ENCODE measurements around the gene ITCH.
A peak's percentile ranks its signal among the peaks of the same experiment; 100 is the strongest.
"Not testable (repeated sequence)": the region's sequence is repeated elsewhere in the genome, so short reads cannot be mapped to it uniquely, and the experiment has no call there.

The ITCH gene

DNA sequence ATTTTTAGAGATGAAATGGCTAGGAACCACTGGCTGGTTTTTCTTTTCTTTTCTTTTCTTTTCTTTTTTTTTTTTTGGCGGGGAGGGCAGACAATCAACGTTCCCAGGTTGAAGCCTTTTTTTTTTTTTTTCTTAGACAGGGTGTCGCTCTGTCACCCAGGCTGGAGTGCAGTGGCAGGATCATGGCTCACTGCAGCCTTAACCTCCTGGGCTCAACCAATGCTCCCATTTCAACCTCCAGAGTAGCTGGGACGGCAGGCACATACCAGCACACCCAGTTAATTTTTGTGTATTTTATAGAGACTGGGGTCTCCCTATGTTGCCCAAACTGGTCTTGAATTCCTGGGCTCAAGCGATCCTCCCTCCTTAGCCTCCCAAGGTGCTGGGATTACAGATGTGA lies 18.8 kb upstream of the ITCH start:
- no peak for DNase-seq

DNA sequence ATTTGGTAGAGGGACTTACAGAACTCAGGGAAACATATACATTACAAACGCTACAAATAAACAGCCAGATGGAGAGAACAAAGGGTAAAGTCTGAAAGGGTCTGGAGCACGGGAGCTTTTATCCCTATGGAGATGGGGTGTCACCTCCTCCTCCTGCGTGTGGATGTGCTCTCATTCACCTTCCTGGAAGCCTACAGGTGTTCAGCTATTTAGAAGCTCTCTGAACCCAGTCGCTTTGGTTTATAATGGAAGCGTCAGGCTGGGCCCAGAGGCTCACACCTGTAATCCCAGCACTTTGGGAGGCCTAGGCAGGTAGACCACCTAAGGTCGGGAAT lies 17.7 kb upstream of the ITCH start:
- no peak for DNase-seq

DNA sequence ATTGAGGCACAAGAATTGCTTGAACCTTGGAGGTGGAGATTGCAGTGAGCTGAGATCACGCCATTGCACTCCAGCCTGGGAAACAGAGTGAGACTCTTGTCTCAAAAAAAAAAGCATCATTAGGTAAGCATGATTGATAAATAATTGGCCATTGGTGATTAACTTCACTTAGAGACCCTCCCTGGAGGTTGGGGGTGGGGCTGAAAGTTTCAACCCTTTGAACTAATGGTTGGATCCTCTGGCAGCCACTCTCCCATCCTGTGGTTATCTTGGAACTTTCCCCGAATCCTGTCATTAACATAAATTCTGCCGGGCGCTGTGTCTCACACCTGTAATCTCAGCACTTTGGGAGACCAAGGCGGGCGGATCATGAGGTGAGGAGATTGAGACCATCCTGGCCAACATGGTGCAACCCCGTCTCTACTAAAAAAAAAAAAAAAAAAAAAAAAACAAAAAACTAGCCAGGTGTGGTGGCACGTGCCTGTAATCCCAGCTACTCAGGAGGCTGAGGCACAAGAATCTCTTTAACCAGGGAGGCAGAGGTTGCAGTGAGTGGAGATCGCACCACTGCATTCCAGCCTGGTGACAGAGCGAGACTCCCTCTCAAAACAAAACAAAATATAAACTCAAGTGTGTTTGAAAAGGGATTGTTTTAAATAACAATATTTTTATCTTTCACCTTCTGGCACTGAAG lies 17.1 kb upstream of the ITCH start:
- not testable (repeated sequence) for DNase-seq

DNA sequence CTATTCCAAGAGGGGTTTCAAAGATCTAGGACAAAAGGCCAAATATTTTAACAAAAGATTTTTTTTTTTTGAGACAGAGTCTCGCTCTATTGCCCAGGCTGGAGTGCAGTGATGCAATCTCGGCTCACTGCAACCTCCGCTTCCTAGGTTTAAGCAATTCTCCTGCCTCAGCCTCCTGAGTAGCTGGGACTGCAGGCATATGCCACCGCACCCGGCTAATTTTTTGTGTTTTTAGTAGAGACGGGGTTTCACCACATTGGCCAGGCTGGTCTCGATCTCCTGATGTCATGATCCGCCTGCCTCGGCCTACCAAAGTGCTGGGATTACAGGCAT lies 16.6 kb upstream of the ITCH start:
- not testable (repeated sequence) for DNase-seq

DNA sequence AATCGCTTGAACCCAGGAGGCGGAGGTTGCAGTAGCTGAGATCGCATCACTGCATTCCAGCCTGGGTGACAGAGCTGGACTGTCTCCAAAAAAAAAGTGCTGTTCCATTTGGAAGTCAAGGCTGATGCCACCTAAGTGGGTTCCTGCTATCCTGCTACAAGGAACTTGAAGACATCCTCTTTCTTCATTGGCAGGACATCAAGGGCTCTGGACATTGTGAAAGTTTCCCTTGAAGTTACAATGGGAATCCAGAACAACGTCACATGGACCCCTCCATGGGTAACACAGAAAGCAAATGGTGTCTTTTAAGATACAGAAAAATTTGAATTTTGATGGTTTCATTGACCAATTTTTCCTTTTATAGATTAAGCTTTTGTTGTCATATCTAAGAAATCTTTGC lies 15.5 kb upstream of the ITCH start:
- no peak for DNase-seq

DNA sequence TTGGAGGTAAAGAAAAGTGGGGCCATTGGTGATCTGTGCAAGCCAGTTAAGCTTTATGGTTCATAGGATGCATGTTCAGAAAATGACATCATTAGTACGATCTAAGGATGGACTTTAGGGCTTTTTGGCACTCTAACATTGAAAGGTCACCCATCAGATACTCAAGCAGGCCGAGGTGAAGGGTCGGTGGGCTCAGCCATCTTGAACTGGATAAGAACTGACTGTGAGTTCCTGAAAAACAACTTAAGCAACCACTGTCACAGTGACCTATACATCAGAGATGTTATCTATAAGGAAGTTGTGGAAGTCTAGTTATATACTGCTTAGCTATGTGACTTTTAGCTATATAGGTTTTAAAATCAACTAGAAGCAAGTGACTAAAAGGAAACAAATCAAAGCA lies 13.0 kb upstream of the ITCH start:
- no peak for DNase-seq

DNA sequence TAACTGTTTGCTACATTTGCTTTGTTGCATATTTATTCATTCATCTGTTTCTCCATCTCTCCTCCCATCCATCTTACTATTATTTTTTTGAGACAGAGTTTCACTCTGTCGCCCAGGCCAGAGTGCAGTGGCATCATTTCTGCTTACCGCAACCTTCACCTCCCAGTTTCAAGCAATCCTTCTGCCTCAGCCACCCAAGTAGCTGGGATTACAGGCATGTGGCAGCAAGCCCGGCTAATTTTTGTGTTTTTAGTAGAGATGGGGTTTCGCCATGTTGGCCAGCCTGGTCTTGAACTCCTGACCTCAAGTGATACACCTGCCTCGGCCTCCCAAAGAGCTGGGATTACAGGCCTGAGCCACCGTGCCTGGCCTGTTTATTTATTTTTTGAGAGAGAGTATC lies 9.6 kb upstream of the ITCH start:
- not testable (repeated sequence) for DNase-seq

DNA sequence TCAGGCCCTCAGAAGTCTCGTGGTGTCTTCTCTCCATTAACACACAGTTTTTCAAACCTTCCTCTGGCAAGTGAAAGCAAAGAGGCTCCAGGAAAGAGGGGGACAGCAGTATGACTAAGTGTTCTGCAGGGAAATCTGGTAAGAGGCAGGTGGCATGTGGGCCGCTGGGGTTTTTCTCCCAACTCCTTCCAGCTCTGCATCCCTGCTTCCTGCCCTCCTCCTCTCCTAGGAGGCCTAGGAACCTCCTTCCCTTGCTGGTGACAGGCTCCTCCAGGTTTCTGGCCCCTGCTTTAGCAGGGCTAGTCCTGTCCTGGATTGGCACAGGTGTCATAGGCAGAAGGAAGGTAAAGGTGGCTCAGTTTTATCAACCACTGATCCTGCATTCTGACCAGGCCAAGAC lies 7.6 kb upstream of the ITCH start:
- no peak for DNase-seq

DNA sequence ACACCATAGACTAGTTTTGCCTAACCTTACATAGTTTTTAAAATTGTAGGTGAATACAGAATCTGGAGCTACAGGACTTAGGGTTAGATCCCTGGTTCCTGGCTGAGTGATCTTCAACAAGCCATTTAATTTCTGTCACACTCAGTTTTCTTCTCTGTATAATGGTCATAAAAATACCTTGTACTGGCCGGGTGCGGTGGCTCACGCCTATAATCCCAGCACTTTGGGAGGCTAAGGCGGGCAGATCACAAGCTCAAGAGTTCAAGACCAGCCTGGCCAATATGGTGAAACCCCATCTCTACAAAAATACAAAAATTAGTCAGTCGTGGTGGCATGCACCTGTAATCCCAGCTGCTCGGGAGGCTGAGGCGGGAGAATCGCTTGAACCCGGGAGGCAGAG lies 3.3 kb upstream of the ITCH start:
- not testable (repeated sequence) for DNase-seq

DNA sequence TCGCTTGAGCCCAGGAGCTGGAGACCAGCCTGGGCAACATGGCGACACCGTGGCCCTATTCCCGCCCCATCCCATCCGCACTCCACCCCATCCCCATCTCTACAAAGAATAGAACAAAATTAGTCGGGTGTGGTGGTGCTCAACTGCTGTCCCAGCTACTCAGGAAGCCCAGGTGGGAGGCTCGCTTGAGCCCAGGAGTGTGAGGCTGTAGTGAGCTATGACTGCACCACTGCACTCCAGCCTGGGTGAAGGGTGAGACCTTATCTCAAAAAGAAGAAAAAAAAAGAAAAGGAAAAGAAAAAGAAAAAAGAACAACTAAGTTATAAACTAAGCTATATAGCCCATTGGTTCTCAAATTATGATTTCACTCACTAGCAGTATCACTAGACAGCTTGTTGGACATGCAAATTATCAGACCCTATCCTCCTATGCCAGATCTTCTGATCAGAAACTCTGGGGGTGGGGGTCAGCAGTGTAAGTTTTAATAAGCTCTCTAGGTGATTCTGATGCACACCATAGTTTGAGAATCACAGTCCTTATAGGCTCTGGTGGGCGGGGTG lies 491 bp upstream of the ITCH start:
- no peak for DNase-seq

DNA sequence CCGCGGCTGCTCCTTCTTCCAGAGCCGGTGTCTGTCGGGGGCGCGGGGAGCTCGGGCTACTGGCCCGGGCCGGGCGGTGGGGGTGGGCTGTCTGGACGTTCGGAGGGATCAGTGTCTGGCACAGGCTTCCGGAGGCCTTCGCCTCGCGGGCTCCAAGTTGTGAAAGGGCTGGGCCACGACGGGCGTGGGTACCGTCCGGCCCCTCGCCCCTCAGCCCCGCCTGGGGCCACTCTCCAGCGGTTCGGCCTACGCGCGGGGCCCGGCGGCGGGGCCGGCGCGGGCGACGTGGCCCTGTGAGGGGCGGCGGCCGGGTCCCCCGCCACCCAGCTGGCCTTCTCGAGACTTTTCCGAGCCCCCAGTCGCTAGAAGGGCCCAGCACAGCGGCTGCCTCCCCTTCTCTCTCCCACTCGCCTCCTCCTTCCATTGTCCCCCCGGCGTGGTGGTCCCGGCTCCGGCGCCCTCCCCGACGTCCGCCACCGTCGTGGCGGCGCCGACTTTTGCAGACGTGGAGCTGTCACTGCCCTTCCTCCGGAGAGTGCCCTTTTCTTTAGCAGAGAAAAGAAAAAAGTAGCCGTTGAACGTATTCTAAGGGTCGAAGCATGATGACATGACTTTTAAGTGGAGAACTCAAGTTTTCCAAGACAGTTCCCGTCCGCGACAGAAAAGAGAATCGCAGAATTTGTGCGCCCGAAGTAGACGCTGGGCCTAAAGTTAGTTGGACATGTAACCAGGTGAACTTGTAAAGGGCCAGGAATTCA lies 571 bp downstream of the ITCH start:
- peak; percentile 8 for DNase-seq

DNA sequence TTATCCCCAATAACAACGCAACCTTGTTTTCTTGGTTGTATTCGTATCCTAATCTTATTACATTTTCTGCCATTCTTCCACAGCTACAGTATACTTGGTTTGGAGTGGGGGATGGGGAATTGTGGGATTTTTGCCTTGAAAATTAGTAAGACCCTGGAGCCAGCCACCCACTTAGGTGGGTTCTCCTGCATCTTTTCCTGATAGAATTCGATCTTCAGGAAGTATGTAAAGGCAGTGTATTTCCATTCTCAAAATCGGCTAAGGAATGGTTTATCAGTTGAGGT lies 1.1 kb downstream of the ITCH start:
- DNase-seq: no peak

DNA sequence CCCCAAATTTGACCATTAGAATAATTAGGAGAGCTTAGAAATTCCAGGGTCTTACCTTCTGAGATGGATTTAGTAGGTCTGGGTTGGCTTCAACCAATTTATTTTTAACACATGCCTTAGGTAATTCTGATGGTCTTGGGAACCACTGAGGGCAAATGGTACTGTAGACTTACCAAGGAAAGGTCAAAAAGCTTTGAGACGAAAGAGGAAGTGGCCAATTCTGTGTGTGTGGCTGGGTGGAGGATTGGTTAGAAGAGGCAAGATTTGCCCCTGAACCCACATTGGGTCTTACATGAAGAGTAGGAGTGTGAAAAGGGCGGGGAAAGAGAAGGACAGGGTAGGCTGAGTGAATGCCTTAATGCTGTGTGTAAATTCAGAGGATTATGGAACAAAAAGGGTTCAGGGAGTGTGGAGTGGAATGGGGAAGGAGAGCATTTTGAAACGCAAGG lies 2.7 kb downstream of the ITCH start:
- no peak for DNase-seq

DNA sequence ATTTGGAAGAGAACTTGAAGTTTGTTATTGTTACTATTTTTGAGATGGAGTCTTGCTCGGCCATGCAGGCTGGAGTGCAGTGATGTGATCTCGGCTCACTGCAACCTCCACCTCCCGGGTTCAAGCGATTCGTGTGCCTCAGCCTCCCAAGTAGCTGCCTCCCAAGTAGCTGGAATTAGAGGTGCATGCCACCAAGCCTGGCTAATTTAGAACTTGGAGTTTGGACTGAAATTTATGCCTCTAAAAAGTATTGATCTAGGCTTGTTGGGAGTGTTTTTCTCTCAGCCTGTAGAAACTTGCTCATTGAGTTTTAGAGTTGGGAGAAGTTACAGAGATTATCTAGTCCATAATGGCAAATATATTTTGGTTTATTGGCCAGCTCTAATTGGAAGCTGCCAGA lies 4.1 kb downstream of the ITCH start:
- DNase-seq: no peak

DNA sequence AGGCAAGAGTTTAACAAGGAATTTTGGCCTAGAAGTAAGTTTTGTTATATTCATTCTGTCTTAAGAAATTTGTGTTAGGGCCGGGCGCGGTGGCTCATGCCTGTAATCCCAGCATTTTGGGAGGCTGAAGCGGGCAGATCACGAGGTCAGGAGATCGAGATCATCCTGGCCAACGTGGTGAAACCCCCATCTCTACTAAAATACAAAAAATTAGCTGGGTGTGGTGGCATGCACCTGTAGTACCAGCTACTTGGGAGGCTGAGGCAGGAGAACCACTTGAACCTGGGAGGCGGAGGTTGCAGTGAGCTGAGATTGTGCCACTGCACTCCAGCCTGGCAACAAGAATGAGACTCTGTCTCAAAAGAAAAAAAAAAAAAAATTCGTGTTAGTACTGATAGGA lies 4.8 kb downstream of the ITCH start:
- DNase-seq: not testable (repeated sequence)

DNA sequence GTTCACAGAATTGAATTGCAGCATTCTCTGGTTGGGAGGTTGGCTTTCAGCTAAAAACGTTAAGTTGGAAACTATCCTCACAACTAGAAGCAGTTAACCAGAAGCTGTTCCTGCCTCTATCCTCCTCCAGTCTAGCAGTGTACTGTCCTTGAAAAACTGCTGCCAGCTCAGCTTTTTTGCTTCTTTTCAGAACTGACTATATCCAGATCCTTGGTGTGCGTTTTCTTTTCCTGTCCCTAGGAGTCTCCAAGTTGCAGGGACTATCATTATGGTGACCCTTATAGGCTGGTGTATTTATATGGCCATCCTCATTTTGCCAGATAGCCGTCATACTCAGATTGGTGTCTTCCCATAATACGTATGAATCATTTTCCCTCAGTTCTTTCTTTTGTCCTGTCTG lies 5.5 kb downstream of the ITCH start:
- DNase-seq: no peak

DNA sequence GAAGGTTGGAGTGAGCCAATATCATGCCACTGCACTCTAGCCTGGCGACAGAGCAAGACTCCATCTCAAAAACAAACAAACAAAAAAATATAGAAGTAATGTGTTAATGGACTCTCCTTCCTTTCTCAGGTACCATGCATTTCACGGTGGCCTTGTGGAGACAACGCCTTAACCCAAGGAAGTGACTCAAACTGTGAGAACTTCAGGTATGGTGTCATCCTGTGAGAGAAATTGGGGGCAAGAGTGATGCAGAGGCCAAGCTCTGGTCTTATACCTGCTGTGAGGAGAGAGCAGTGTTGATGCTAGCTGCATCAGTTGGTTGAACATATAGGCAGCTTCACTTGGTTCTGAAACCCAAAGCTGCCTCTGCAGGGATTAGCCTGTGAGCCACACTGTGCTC lies 6.2 kb downstream of the ITCH start:
- no peak for DNase-seq

DNA sequence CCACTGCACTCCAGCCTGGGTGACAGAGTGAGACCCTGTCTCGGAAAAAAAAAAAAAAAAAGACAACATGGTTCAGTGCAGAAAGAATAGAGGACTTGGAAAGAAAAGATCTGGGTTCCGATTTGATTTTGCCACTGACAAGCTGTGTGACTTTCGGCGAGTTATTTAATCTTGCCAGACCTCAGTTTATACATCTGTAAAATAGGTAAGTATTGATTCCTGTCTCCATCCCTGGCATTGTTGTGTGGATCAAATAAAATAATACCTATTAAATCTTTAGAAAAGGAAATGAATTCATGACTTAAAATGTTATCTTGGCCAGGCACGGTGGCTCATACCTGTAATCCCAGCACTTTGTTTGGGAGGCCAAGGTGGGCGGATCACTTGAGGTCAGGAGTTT lies 7.0 kb downstream of the ITCH start:
- DNase-seq: no peak

DNA sequence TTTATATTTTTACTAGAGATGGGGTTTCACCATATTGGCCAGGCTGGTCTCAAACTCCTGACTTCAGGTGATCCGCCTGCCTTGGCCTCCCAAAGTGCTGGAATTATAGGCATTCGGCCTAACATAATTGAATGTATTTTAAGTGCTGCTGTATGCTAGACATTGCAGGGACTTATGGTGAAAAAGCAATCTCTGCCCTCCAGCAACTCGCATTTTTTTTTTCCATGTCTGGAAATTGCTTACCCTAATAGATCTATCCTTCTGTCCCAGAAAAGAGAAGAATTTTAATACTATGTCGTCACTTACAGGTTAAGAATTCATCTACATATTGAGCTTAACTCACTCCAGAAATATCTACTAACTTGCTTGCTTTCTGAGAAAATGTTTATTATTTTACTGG lies 10.4 kb downstream of the ITCH start:
- no peak for DNase-seq

DNA sequence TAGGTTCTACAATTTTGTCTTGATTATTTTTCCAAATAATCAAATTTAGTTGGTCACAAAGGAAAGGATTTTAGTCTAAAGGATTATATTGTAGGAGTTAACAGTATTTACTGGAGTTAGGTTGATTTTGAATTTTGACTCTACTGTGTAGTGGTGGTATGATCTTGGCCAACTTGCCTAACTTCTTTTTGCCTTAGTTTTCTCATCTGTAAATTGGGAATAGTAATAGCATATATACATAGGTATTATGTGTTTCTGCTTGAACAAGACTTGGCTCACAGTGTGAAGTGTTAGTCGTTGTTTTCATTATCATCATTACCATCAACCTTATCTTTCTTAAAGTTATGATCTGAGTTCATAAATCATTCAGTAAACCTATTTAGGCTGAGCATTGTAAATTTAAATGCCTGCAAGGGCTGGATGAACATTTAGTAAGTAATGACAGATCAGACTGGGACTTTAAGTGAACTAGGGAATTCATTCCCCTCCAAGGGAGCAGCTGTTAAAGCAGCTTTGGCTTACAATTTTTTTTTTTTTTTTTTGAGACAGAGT lies 11.2 kb downstream of the ITCH start:
- no peak for DNase-seq

DNA sequence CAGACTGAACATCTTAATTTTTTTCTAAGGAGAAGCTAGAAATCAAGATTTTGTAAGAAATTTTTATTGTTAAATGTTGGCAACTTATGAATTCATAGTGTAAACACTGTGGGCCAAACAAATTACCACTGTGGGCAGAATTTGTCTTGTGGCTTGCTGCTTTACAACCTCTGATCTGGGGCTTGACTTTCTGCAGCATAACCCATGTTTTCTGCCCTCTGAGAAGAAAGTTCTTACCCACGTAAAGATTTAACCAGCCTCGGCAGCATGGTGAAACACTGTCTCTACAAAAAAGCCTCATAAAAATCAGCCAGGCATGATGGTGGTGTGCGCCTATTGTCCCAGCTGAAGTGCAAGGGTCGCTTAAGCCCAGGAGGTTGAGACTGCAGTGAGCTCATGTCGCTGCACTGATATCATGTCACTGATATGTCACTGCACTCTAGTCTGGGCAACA lies 12.9 kb downstream of the ITCH start:
- no peak for DNase-seq

DNA sequence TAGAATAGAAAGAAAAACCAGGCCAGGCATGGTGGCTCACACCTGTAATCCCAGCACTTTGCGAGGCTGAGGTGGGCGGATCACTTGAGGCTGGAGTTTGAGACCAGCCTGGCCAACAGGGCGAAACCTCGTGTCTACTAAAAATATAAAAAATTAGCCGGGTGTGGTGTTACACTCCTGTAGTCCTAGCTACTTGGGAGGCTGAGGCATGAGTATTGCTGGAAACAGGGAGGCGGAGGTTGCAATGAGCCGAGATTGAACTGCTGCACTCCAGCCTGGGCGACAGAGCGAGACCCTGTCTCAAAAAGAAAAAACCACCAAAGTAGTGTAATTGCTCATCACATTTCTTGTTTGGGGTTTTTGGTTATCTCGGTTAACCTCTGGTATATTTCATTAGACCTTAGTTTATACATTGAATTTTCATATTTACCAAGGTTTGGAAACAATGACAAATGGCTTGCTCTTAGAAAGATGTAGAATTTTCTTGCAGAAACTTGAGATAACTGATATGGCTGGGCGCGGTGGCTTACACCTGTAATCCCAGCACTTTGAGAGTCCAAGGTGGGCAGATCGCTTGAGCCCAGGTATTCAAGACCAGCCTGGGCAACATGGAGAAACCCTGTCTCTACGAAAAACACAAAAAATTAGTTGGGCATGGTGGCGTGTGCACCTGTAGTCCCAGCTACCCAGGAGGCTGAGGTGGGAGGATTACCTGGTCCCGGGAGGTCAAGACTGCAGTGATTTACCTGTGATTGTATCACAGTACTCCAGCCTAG lies 14.2 kb downstream of the ITCH start:
- no peak for DNase-seq

DNA sequence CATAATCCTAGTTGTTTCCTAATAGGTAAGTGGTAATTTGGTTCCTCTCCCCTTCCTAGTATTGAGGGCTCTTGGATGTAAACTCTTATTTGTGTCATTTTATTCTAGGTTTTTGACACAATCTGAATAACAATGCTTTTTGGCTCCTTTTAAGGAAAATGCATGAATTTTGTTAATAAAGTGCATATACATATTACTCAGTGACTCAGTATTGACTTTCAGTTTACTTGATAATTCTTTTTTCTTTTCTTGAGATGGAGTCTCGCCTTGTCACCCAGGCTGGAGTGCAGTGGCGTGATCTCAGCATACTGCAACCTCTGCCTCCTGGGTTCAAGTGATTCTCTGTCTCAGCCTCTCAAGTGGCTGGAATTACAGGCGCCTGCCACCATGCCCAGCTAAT lies 19.1 kb downstream of the ITCH start:
- no peak for DNase-seq
